ENCODE measurements around the gene FHIT.

- TF ChIP-seq CTCF (IDR thresholded peaks at IDR 0.05), result no peak
- TF ChIP-seq EZH2 (IDR thresholded peaks at IDR 0.05), result no peak
- no peak for TF ChIP-seq EZH2phosphoT487 (IDR thresholded peaks at IDR 0.05)
Measured at GRCh38 chr3:60199306-60199705, 1051.9 kb downstream of the FHIT start.

All from neural progenitor cell (in vitro differentiated cells).